K562 (cell line): ENCODE results near the gene INO80. TPM values are rescaled to one million over a fixed set of nuclear protein-coding genes. Genes with fewer than 3 reads are reported as not detected.

Experiments used
- CCAR2 ChIP-seq: fragments of 200-400 bp; formaldehyde crosslinking; IDR thresholded peaks from 2 replicates; pipeline ENCODE4 v1.6.1; 2017; ENCODE audit warnings: mild to moderate bottlenecking, low read depth, low read length
- DIDO1 ChIP-seq: fragments of 450-650 bp; IDR thresholded peaks from 2 replicates; pipeline ENCODE4 v1.6.1; 2016; ENCODE audit warnings: low read depth, missing biosample characterization, missing genetic modification characterization
- GABPB1 ChIP-seq: sonication (generic); formaldehyde crosslinking; IDR thresholded peaks from 2 replicates; pipeline ENCODE4 v1.8.0; 2022; ENCODE audit warnings: mild to moderate bottlenecking, missing genetic modification reagents
- GTF3C2 ChIP-seq: IDR thresholded peaks from 3 replicates; pipeline ENCODE4 v1.6.1; 2011; ENCODE audit warnings: borderline replicate concordance, mild to moderate bottlenecking, moderate library complexity; ENCODE audit not compliant: insufficient read length; ENCODE audit errors: extremely low read depth
- HCFC1 ChIP-seq: IDR thresholded peaks from 2 replicates; pipeline ENCODE4 v1.6.1; 2012; ENCODE audit warnings: low read depth, low read length, improper control_type of control experiment
- PKNOX1 ChIP-seq: fragments of 450-650 bp; IDR thresholded peaks from 2 replicates; pipeline ENCODE4 v1.6.1; 2016
- REST ChIP-seq, 2 experiments: fragments of 450-650 bp; formaldehyde crosslinking in 1 of 2; IDR thresholded peaks; 2 replicates each; pipeline versions ENCODE4 v1.4.0 to v1.6.1; 2014 to 2020; ENCODE audit warnings: mild to moderate bottlenecking in 2 of 2, borderline replicate concordance in 1 of 2, low read depth in 1 of 2
- TOE1 ChIP-seq, 2 experiments: fragments of 450-650 bp in 1 of 2; sonication (generic) in 1 of 2; formaldehyde crosslinking in 1 of 2; IDR thresholded peaks; 2 replicates each; pipeline versions ENCODE4 v1.7.1 to v1.8.0; 2016 to 2022; ENCODE audit warnings: borderline replicate concordance in 2 of 2, mild to moderate bottlenecking in 2 of 2, antibody characterized with exemption in 1 of 2, inconsistent platforms in 1 of 2, low read depth in 1 of 2, missing genetic modification reagents in 1 of 2, moderate library complexity in 1 of 2
- TSC22D4 ChIP-seq: fragments of 450-650 bp; IDR thresholded peaks from 2 replicates; pipeline ENCODE4 v1.6.1; 2016; ENCODE audit warnings: missing genetic modification characterization, missing biosample characterization, control low read depth
- ZBTB49 ChIP-seq: sonication (generic); formaldehyde crosslinking; IDR thresholded peaks from 2 replicates; pipeline ENCODE4 v1.8.0; 2022; ENCODE audit warnings: missing genetic modification reagents, mild to moderate bottlenecking, borderline replicate concordance
- ZNF347 ChIP-seq: fragments of 450-650 bp; formaldehyde crosslinking; IDR thresholded peaks from 2 replicates; pipeline ENCODE4 v1.4.0; 2020; ENCODE audit warnings: low read depth, mild to moderate bottlenecking, moderate library complexity
- ZNF830 ChIP-seq: fragments of 250-450 bp; sonication (Bioruptor Pico); IDR thresholded peaks from 2 replicates; pipeline ENCODE4 v1.5.0; 2021; ENCODE audit warnings: mild to moderate bottlenecking
- polyA plus RNA-seq, 8 experiments: library from polyadenylated mRNA; depleted of rRNA in 4 of 8; stranded (reverse) in 5 of 8; unstranded in 3 of 8; fragments of >200 nt; fragmentation: Nextera tagmentation in 2 of 8; fragmentation: Illumina TruSeq in 1 of 8; extraction: Ambion mirVana in 2 of 8; extraction: Trizol in 1 of 8; gene quantifications; 2 replicates each; pipeline versions ENCODE4 v1.2.1 to v1.2.3, GENCODE V29; 2011 to 2014; ENCODE audit warnings: inconsistent platforms in 1 of 8, missing spikeins in 1 of 8
- total RNA-seq, 7 experiments: library from RNA; depleted of rRNA in 6 of 7; stranded (reverse); fragments of >200 nt in 6 of 7; fragmentation: Illumina TruSeq in 2 of 7; extraction: Trizol in 2 of 7; gene quantifications; 2 replicates each; pipeline versions ENCODE4 v1.2.1 to v1.2.3, GENCODE V29; 2011 to 2021; ENCODE audit warnings: low replicate concordance in 1 of 7

The INO80 gene
- total and polyA plus RNA-seq, 9 of the 15 experiments (the other 6 are each of a cell fraction or from before 2014, with no cell fraction given), result 1.1 to 25.7 (median 19.9) TPM

GRCh38 chr15:41115161-41115651 lies 874 bp downstream of the INO80 start (continued):
- TF ChIP-seq ZBTB49 (CRISPR knock-in tag), result no peak
- no peak for TF ChIP-seq TSC22D4 (tag)
- no peak for TF ChIP-seq CCAR2
- TF ChIP-seq ZNF830 (CRISPR knock-in tag), result no peak
- TF ChIP-seq TOE1 (IDR thresholded peaks at IDR 0.05; ENCODE audit: borderline replicate concordance), result peak; percentile 55; the same call in 1 of the 2 replicates
- TF ChIP-seq TOE1 (CRISPR knock-in tag; IDR thresholded peaks at IDR 0.05; ENCODE audit: borderline replicate concordance, low read depth), result no peak
- no peak for TF ChIP-seq ZNF347 (CRISPR knock-in tag)
- TF ChIP-seq GABPB1, result no peak
- 0 out of 2 replicates have a peak, but pooled peaks have one; percentile 2 for TF ChIP-seq HCFC1
- TF ChIP-seq DIDO1 (tag), result no peak
- peak; percentile 9; the same call in 1 of the 2 replicates for TF ChIP-seq REST (IDR thresholded peaks at IDR 0.05; ENCODE audit: borderline replicate concordance)
- no peak for TF ChIP-seq REST (CRISPR knock-in tag; IDR thresholded peaks at IDR 0.05; ENCODE audit: low read depth)
- TF ChIP-seq GTF3C2, result no peak
- 0 out of 2 replicates have a peak, but pooled peaks have one; percentile 15 for TF ChIP-seq PKNOX1
